Measurements from ENCODE around the gene RABL6.
A peak's percentile ranks its signal among the peaks of the same experiment; 100 is the strongest.
"Not testable (repeated sequence)": the region's sequence is repeated elsewhere in the genome, so short reads cannot be mapped to it uniquely, and the experiment has no call there.

RABL6 gene

DNA sequence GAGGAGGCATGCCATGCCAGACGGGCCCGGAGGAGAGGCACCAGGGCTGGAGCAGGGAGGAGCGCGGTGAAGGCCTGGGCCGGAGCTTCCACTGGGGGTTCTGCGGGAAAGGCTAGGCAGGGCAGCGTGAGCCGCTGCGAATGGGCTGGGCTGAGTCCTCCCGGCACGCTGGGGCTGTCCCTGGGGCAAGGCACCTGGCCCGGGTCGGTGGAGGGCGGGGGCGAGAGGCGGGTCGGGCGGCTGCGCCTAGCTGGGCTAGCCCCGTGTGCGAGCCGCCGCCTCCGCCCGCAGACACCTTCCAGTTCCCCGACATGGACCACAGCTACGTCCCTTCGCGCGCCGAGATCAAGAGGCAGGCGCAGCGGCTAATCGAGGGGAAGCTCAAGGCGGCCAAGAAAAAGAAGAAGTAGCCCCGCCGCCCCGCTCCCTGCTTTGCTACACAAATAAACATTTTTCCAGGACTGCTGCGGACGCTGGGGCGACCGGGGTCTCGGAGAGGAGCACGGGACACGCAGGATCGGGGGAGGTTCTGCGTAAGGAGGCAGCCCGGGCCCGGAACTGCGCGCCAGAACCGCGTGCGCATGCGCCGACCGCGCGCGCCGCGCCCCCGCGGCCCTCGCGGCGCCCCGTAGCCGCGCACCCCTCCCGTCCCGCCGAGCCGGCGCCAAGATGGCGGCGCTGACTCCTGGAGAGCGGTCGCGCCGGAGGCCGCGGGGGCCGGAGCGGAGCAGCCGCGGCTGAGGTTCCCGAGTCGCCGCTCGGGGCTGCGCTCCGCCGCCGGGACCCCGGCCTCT is at the start of gene RABL6:
TSS of gene RABL6 (plus strand) at position 668 of the 794 bp plus-strand sequence. CDS start 249 bp downstream, outside the sequence.
- H3K4me3 ChIP-seq (ENCODE audit: low read depth, low read length) = peak within 1 kb of the TSS; percentile 87
- peak; percentile 62 for DNase-seq (ENCODE audit: low read depth)

DNA sequence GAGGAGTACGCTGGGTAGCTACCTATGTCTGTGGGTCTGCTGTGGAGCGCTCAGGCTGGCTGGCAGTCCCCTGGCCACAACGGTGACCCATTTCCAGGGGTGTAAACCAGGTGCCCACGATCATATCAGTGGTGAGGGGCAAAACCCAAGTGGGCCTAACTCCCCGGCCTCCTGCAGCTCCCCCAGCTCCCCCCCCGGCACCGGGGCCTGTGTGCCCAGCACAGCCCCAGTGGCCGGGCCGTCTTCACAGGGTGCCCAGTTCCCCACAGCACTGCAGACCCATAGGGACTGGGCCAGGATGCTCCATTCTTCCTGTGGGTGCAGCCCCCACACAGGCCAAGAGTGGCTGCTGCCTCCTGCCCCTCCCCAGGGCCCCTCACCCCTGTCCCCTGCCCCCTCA is 48.7 kb upstream of the RABL6 start:
- no peak overlapping the region for H3K4me3 ChIP-seq (ENCODE audit: low read depth, low read length)
- DNase-seq (ENCODE audit: low read depth) = no peak
- no peak for TF ChIP-seq CTCF (conservative IDR thresholded peaks at IDR 0.05; ENCODE audit: low read depth, low read length)

More for the DNA sequence above, at the start of gene RABL6:
- TF ChIP-seq CTCF (conservative IDR thresholded peaks at IDR 0.05; ENCODE audit: low read depth, low read length) = no peak

DNA sequence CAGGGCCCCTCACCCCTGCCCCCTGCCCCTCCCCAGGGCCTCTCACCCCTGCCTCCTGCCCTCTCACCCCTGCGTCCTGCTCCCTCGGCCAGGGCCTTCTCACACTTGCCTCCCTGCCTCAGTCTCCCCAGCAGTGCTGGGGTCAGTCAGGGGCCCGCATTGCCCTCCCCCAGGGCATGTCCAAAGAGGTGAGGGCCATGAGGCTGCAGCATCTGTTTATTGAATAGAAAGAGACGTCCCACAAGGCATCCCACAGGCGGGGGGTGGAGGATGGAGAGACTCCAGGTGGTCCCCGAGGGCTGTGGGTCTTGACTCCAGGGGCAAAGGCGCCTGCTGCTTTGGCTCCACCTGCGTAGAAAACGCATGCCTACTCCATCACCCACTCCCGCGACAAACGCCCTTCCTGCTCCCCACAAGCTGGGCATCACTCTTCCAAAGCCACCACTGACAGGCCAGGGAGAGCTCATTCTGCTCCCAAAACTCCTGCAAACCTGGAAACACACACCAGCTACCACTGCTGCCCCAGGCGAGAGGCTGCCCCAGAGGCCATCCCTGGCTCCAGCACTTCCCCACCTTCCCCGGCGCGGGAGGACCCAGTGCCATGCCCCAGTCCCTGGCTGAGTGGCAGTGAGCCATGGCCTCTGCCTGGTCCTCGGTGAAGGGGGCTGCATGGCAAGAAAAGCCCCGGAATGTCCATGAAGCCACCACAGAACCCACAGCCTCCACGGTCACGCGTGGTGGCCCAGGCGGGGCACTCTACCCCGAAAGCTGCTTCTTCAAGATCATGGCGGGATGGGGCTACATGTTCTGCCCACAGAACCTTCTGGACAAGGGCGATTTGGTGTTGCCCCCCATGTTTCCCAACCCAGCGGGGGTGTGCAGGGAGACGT is 48.1 kb upstream of the RABL6 start:
- no peak overlapping the region for H3K4me3 ChIP-seq (ENCODE audit: low read depth, low read length)
- TF ChIP-seq CTCF (conservative IDR thresholded peaks at IDR 0.05; ENCODE audit: low read depth, low read length) = no peak
- DNase-seq (ENCODE audit: low read depth) = no peak

DNA sequence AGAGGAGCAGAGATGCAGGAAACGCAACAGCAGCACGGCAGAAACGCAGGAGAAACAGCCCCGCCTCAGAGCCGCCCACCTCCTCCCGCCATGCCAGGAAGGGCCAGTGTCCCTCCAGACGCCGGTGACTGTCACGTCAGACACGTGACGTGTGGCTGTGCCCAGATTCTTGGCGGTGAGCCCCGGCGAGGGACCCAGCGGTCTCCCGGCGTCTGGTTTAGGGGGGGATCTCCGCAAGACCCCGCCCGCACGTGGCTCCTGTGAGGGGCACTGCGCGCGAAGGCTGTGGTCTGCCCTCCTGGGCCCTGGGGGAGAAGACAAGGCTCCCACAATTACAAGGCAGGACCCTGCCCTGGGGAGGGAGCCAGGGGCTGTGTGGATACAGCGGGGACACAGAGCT is 47.3 kb upstream of the RABL6 start:
- no peak for TF ChIP-seq CTCF (conservative IDR thresholded peaks at IDR 0.05; ENCODE audit: low read depth, low read length)
- no peak overlapping the region for H3K4me3 ChIP-seq (ENCODE audit: low read depth, low read length)
- no peak for DNase-seq (ENCODE audit: low read depth)

DNA sequence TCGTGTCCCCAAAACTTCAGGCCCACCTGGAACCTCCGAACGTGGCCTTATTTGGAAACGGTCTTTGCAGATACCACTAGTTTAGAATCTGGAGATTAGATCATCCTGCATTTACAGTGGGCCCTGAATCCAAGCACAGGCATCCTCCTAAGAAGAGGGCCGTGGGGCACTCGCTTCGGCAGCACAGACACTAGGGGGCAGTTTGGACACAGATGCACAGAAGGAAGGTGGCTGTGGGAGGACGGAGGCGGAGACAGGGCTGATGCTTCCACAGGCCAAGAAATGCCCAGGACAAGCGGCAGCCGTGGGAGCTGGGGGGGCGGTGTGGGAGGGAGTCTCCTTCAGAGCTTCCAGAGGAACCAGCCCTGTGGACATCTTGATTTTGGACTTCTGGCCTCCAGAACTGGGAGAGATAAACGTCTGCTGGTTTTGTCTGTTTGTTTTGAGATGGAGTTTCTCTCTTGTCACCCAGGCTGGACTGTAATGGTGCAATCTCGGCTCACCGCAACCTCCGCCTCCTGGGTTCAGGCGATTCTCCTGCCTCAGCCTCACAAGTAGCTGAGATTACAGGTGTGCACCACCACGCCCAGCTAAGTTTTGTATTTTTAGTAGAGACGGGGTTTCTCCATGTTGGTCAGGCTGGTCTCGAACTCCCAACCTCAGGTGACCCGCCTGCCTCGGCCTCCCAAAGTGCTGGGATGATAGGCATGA is 46.8 kb upstream of the RABL6 start:
- peak; percentile 80 for TF ChIP-seq CTCF (conservative IDR thresholded peaks at IDR 0.05; ENCODE audit: low read depth, low read length)
- not testable (repeated sequence) for H3K4me3 ChIP-seq (ENCODE audit: low read depth, low read length)
- DNase-seq (ENCODE audit: low read depth) = peak; percentile 78

GRCh38 chr9:136761545-136761981 is 46.2 kb upstream of the RABL6 start:
- no peak for TF ChIP-seq CTCF (conservative IDR thresholded peaks at IDR 0.05; ENCODE audit: low read depth, low read length)
- H3K4me3 ChIP-seq (ENCODE audit: low read depth, low read length) = no peak overlapping the region
- DNase-seq (ENCODE audit: low read depth) = no peak

Measured in choroid plexus epithelial cell (primary cell).